Measurements from ENCODE around the gene TRMT61A. TPM values are rescaled to one million over a fixed set of nuclear protein-coding genes. Genes with fewer than 3 reads are reported as not detected.

Gene TRMT61A
- total and polyA plus RNA-seq, 2 of the 4 experiments (the other 2 are of a cell fraction), result 5.7 to 16.2 TPM

DNA sequence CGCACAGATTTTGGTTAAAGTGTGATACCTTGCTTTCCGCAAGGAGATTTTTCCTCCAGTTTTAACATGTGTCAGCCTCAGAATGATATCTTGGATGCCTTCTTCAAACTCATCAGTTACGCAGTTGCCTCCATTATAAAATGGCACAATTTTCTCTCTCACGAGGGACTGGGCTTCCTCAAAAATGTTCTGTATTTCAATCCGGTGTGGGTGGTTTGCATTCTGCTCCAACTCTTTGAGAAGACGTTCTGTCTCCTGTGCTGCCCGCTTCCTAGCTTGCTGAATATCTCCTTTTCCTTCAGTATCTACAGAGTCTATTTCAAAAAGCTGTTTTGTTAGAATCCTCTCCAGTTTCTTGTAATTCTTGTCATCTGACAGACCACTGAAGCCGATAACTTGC, 31.7 kb downstream of the TRMT61A start:
- H4K8ac ChIP-seq (ENCODE audit: low read depth in 2 of 2, low read length in 2 of 2), result no peak overlapping the region
- WGBS, 2 experiments (ENCODE audit: extremely low coverage in 2 of 2, insufficient read length in 1 of 2), result 76% methylated on average over 5 of the region's 8 CpGs; no CpG with 5 or more reads in 1 of the 2 experiments
- in situ Hi-C loops (cut with MboI; ENCODE audit: low sequenced_read_pairs), result no loop called here
- no peak overlapping the region for H2BK5ac ChIP-seq (ENCODE audit: low read depth, low read length, poor library complexity, severe bottlenecking)
- H4K20me1 ChIP-seq (ENCODE audit: insufficient read depth, low read length), result peaks cover 53% of the 10 kb centered on the region
- H3K9me1 ChIP-seq (ENCODE audit: insufficient read depth, low read length), result peaks cover 3% of the 10 kb centered on the region; the same call in 1 of the 2 replicates
- 0 out of 2 replicates have a peak overlapping the region, but pooled peaks have one; percentile 43 for H3K14ac ChIP-seq (replicated peaks; ENCODE audit: low read depth, low read length)
- H2AFZ ChIP-seq (replicated peaks; ENCODE audit: low read length, poor library complexity), result no peak overlapping the region
- ChIA-PET POLR2A (ENCODE audit: unreplicated experiment) (no interaction called here), CTCF (no interaction called here)
- no peaks in the 10 kb centered on the region for H3K27me3 ChIP-seq (ENCODE audit: control insufficient read depth, insufficient read depth, low read length)
- no TSS peak for BruUV-seq (replicated peaks)
- no peak for ATAC-seq (ENCODE audit: low read depth)
- H3K23ac ChIP-seq (ENCODE audit: low read depth, low read length), result no peak overlapping the region
- no peak overlapping the region for H3K18ac ChIP-seq (ENCODE audit: low read depth, low read length)
- no peak overlapping the region for H2BK120ac ChIP-seq (ENCODE audit: low read depth, low read length)
- H3K9ac ChIP-seq (ENCODE audit: low read depth, low read length), result no peak overlapping the region
- H3K4me1 ChIP-seq (ENCODE audit: control insufficient read depth, insufficient read depth, low read length), result peaks cover 18% of the 10 kb centered on the region
- peaks cover 15% of the 10 kb centered on the region for H3K36me3 ChIP-seq (ENCODE audit: control insufficient read depth, insufficient read depth, low read length)
- no peak overlapping the region for H3K56ac ChIP-seq (ENCODE audit: extremely low read depth, insufficient read depth, low read length)
- H2AK5ac ChIP-seq (ENCODE audit: low read depth, low read length), result no peak overlapping the region
- H3K9me3 ChIP-seq (ENCODE audit: control insufficient read depth, insufficient read depth, low read length), result no peaks in the 10 kb centered on the region
- H4K91ac ChIP-seq (ENCODE audit: insufficient read depth, low read depth, low read length), result no peak overlapping the region
- no peak overlapping the region for H3K4me3 ChIP-seq (ENCODE audit: insufficient read depth, low read depth, low read length)
- no peak overlapping the region for H2BK20ac ChIP-seq (ENCODE audit: low read depth, low read length)
- TF ChIP-seq, protein P1, sequence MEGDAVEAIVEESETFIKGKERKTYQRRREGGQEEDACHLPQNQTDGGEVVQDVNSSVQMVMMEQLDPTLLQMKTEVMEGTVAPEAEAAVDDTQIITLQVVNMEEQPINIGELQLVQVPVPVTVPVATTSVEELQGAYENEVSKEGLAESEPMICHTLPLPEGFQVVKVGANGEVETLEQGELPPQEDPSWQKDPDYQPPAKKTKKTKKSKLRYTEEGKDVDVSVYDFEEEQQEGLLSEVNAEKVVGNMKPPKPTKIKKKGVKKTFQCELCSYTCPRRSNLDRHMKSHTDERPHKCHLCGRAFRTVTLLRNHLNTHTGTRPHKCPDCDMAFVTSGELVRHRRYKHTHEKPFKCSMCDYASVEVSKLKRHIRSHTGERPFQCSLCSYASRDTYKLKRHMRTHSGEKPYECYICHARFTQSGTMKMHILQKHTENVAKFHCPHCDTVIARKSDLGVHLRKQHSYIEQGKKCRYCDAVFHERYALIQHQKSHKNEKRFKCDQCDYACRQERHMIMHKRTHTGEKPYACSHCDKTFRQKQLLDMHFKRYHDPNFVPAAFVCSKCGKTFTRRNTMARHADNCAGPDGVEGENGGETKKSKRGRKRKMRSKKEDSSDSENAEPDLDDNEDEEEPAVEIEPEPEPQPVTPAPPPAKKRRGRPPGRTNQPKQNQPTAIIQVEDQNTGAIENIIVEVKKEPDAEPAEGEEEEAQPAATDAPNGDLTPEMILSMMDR (conservative IDR thresholded peaks at IDR 0.05; ENCODE audit: low read depth, low read length), result no peak
- TF ChIP-seq CEBPB (IDR thresholded peaks at IDR 0.05; ENCODE audit: low read depth, low read length) (no peak), MAFK (IDR thresholded peaks at IDR 0.05; ENCODE audit: low read depth, low read length) (no peak), RCOR1 (IDR thresholded peaks at IDR 0.05; ENCODE audit: insufficient replicate concordance, low read length) (no peak), MXI1 (IDR thresholded peaks at IDR 0.05; ENCODE audit: borderline replicate concordance, low read depth, low read length) (no peak), SMC3 (IDR thresholded peaks at IDR 0.05; ENCODE audit: low read depth, low read length) (no peak), RFX5 (IDR thresholded peaks at IDR 0.05; ENCODE audit: low read depth, low read length) (no peak), RAD21 (IDR thresholded peaks at IDR 0.05; ENCODE audit: low read length) (no peak), NFE2L2 (IDR thresholded peaks at IDR 0.05; ENCODE audit: low read depth, low read length) (no peak), FOS (IDR thresholded peaks at IDR 0.05; ENCODE audit: low read depth, low read length) (no peak), MAZ (IDR thresholded peaks at IDR 0.05; ENCODE audit: borderline replicate concordance, low read depth, low read length) (no peak), POLR2A (IDR thresholded peaks at IDR 0.05; ENCODE audit: low read depth, low read length) (no peak)
- TF ChIP-seq, protein P2, sequence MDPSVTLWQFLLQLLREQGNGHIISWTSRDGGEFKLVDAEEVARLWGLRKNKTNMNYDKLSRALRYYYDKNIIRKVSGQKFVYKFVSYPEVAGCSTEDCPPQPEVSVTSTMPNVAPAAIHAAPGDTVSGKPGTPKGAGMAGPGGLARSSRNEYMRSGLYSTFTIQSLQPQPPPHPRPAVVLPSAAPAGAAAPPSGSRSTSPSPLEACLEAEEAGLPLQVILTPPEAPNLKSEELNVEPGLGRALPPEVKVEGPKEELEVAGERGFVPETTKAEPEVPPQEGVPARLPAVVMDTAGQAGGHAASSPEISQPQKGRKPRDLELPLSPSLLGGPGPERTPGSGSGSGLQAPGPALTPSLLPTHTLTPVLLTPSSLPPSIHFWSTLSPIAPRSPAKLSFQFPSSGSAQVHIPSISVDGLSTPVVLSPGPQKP (IDR thresholded peaks at IDR 0.05; ENCODE audit: borderline replicate concordance, low read depth, low read length), result no peak
- TF ChIP-seq, protein P3, sequence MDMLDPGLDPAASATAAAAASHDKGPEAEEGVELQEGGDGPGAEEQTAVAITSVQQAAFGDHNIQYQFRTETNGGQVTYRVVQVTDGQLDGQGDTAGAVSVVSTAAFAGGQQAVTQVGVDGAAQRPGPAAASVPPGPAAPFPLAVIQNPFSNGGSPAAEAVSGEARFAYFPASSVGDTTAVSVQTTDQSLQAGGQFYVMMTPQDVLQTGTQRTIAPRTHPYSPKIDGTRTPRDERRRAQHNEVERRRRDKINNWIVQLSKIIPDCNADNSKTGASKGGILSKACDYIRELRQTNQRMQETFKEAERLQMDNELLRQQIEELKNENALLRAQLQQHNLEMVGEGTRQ (IDR thresholded peaks at IDR 0.05; ENCODE audit: low read depth, low read length), result no peak
- DNase-seq, result no peak
- H3K27ac ChIP-seq (ENCODE audit: insufficient read depth, low read length), result no peak overlapping the region
- H2AK9ac ChIP-seq (replicated peaks; ENCODE audit: low read depth, low read length, poor library complexity), result no peak overlapping the region
- no peak overlapping the region for H3K4ac ChIP-seq (ENCODE audit: low read depth, low read length)
- H3K4me2 ChIP-seq (ENCODE audit: low read depth, low read length), result no peak overlapping the region; the same call in 1 of the 2 replicates
- H4K5ac ChIP-seq (ENCODE audit: low read depth, low read length), result no peak overlapping the region
- H2BK15ac ChIP-seq (ENCODE audit: low read depth, low read length), result no peak overlapping the region
- H3K79me1 ChIP-seq (ENCODE audit: low read depth in 1 of 2, low read length in 2 of 2), result peaks cover 22 to 62% of the 10 kb centered on the region in 2 experiments
- intact Hi-C loops (cut with micrococcal nuclease), result no loop called here
- dilution Hi-C loops (cut with HindIII; ENCODE audit: low sequenced_read_pairs, unreplicated experiment), result no loop called here
